Adipose tissue (tissue), 3 donors: Measurements from ENCODE around the gene MYBPC2. TPM values are rescaled to one million over a fixed set of nuclear protein-coding genes. Genes with fewer than 3 reads are reported as not detected.

Source experiments
- H3K27ac ChIP-seq: one replicate; pipeline ENCODE4 v1.5.1; 2013; ENCODE audit warnings: low read depth, low read length
- WGBS, 3 donors: extraction: QIAGEN DNeasy Blood & Tissue Kit; methylation state at CpG; one replicate each; pipeline ENCODE4 v1.1.7; 2013; 5-methylcytosine and 5-hydroxymethylcytosine counted together
- polyA plus RNA-seq, 3 donors: library from polyadenylated mRNA; stranded (reverse); fragments of 200-250 nt; gene quantifications; one replicate each; pipeline ENCODE4 v1.2.3, GENCODE V29; 2013
- donor health status: healthy with polysubstance abuse.
- donor health status: Bipolar disorder and iron deficiency.
- donor health status: healthy.

The MYBPC2 gene
- polyA plus RNA-seq, 3 donors = 0.06 to 0.34 (median 0.15) TPM

DNA sequence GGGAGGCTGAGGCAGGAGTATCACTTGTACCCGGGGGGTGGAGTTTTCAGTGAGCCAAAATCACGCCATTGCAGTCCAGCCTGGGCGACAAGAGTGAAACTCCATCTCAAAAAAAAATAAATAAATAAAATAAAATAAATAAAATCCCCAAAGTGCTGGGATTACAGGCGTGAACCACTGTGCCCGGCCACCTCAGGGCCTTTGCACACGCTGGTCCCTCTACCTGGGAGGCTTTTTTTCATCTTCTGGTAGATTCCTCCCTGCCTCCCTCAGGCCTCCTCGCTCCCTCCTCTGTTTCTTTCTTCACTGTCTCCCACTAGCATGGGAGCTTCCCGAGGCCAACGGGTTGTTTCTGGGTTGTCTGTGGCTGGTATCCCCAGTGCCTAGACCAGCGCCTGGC, 15.1 kb downstream of the MYBPC2 start:
- no peak overlapping the region for H3K27ac ChIP-seq
- 91 to 97% (median 95%) methylated on average over 10 of the region's 10 CpGs for WGBS, 3 donors

DNA sequence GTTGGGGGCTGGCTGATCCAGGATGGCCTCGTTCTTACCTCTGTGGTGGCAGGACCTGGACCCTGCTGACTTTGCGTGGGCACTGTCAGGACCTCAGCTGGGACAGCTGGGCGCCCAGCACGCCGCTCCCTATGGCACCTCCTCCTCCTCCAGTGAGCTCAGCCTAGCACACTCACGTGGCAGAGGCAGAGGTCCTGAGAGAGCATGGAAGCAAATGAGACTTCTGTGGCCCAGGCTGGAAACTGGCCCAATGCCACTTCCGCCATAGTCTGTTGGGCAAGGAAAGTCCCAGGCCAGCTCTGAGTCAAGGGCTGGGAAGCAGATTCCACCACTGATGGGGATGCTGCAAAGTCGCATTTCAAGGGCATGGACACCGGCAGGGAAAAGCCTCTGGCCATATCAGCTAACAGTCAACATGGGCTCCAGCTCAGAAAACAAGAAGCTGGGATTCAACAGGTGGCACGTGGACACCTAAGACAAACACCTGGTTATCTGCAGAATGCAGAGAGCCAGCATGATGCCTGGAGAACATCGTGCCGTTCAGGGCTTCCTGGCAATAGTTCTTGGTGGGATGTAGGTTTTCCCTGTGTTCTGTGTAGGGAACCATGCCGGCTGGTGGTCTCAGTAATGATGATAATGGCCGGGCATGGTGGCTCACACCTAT, 16.7 kb downstream of the MYBPC2 start:
- no peak overlapping the region for H3K27ac ChIP-seq
- WGBS, 3 donors = 57 to 83% (median 80%) methylated on average over 14 of the region's 14 CpGs

DNA sequence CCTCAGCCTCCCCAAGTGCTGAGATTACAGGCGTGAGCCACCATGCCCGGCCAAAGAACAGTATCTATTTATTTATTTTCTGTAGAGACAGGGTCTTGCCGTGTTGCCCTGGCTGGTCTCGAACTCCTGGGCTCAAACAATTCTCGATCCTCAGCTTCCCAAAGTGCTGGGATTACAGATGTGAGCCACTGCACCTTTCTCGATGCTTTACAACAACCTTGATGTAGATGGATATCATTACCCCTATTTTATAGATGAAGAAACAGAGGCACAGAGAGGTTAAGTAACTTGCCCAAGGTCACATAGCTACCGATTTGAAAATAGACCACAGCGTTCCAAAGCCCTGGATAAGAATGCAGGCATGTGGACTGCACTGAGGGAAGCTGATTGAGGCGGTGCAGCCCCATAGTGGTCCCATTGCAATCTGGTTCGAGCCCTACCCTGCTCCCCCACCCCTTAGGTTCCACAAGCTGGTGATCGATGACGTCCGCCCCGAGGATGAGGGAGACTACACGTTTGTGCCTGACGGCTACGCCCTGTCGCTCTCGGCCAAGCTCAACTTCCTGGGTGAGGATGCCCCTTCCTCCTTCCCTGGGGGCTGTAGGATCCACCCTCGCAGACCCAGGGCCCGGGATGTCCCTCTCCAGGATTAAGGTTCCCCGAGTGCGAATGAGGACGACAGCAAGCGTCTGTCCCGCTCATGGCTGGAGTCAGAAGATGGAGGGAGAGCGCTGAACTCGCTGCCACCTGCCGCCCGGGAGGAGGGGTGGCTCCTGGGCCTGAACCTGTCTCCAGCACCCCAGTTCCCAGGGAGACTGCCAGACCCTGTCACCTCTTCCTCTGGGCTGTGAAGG, 17.9 kb downstream of the MYBPC2 start:
- no peak overlapping the region for H3K27ac ChIP-seq
- WGBS, 3 donors = 49 to 63% (median 63%) methylated on average over 30 of the region's 30 CpGs

DNA sequence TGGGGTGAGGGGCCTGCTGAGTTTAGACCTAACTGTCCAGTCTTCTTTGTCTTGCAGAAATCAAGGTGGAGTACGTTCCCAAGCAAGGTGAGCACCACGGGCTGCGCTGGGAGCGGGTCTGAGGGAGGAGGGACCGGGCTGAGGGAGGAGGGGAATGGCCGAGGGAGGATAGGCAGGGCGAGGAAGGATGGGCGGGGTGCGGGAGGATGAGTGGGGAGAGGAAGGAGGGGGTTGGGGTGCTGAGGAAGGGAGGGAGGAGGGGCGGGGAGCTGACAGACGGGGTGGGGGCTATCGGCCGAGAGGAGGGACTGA, 18.5 kb downstream of the MYBPC2 start:
- 38 to 52% (median 41%) methylated on average over 13 of the region's 13 CpGs for WGBS, 3 donors
- H3K27ac ChIP-seq = no peak overlapping the region

DNA sequence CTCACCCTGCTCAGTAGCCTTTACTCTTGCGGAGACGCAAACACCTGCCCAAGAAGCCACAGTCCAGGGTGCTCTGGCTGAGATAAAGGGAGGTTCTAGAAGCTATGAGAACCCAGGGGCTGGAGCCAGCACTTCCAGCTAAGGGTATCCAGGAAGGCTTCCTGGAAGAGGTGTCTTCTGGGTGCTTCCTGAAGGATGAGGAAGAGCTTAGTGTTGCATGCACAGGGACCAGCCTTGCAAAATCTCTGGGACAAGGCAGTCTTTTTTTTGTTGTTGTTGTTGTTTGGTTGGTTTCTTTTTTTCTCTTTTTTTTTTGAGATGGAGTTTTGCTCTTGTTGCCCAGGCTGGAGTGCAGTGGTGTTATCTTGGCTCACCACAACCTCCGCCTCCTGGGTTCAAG, 20.6 kb downstream of the MYBPC2 start:
- no peak overlapping the region for H3K27ac ChIP-seq
- 92 to 98% (median 96%) methylated on average over 3 of the region's 3 CpGs for WGBS, 3 donors

DNA sequence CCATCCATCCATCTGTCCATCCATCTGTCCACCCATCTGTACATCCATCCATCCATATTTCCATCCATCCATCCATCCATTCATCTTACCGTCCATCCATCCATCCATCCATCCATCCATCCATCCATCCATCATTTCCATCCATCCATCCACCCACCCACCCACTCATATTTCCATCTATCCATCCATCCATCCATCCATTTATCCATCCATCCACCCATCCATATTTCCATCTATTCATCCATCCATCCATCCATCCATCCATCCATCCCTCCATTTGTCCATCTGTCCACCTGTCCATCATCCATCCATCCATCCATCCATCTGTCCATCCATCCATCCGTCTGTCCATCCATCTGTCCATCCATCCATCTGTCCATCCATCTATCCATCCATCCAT, 23.3 kb downstream of the MYBPC2 start:
- 79 to 82% (median 80%) methylated on average over 2 of the region's 2 CpGs for WGBS, 3 donors
- no peak overlapping the region for H3K27ac ChIP-seq

DNA sequence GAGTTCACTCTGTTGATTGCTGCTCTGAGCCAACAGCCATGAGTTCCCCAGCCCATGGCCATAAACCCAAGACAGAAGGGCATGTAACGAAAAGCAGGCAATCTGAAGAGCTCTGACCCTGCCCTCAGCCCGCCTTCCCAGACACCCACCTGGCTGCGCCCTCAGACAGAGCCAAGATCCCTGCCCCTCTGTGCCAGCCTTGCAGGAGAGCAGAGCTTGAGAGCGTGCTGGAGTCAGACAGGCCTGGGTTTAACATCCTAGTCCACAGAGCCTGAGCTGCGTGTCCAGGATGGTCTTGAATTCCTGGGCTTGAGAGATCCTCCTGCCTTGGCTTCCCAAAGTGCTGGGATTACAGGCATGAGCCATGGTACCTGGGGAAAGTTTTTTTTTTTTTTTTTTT, 24.6 kb downstream of the MYBPC2 start:
- 79 to 85% (median 84%) methylated on average over 5 of the region's 5 CpGs for WGBS, 3 donors
- H3K27ac ChIP-seq = no peak overlapping the region

DNA sequence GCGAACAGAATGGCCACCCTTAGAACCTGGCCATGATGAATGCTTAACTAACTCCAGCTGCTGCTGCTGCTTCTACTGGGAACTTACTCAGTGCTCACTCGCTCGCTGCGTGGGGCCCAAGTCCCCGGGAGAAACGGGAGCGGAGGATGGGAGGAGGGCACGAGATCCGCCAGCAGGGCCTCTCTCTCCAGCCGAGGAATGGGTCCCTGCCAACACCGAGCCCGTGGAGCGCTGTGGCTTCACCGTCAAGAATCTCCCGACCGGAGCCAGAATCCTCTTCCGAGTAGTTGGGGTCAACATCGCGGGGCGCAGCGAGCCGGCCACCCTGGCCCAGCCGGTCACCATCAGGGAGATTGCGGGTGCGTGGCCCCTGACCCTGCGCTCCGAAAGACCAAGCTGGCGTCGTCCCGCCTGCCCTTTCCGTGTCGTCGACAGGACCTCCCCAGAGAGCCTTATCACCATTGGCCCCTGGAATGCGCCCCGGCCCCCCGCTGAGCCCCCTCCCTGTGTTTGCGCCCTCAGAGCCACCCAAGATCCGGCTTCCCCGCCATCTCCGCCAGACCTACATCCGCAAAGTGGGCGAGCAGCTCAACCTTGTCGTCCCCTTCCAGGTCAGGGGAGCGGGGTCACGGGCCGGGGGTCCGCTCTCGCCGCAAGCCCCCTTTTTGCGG, 25.8 kb downstream of the MYBPC2 start:
- WGBS, 3 donors = 34 to 46% (median 45%) methylated on average over 50 of the region's 50 CpGs
- no peak overlapping the region for H3K27ac ChIP-seq

GRCh38 chr19:50459067-50459456, 26.4 kb downstream of the MYBPC2 start:
- no peak overlapping the region for H3K27ac ChIP-seq
- 43 to 71% (median 66%) methylated on average over 31 to 32 of the region's 32 CpGs for WGBS, 3 donors

- H3K27ac ChIP-seq = no peak overlapping the region
- WGBS, 3 donors = 11 to 61% (median 33%) methylated on average over 1 of the region's 1 CpG
These were observed 26.9 kb downstream of the MYBPC2 start for GRCh38 chr19:50459638-50460037.

DNA sequence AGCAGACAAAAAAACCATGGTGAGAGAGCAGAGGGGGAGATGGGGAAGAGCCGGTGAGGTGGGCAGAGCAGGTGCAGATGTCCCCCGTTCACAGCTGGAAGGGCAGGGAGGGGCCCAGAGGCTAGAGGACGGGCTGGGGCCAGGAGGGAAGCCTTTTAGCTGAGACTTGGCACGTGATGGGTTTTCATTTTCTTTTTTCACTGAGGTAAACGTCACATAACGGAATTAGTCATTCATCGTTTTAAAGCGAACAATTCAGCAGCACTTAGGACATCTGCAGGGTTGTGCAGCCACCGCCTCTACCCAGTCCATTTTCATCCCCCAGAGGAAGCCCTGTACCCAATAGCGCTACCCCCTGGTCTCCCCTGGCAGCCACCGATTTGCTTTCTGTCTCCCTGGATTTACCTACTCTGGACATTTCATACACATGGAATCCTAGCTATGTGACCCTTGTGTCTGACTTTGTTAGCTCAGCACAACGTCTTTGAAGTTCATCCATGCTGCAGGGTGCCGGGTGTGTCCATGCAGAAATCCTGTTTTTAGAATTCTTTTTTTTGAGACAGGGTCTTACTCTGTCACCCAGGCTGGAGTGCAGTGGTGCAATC, 27.6 kb downstream of the MYBPC2 start:
- 25 to 40% (median 32%) methylated on average over 13 of the region's 13 CpGs for WGBS, 3 donors
- H3K27ac ChIP-seq = no peak overlapping the region

DNA sequence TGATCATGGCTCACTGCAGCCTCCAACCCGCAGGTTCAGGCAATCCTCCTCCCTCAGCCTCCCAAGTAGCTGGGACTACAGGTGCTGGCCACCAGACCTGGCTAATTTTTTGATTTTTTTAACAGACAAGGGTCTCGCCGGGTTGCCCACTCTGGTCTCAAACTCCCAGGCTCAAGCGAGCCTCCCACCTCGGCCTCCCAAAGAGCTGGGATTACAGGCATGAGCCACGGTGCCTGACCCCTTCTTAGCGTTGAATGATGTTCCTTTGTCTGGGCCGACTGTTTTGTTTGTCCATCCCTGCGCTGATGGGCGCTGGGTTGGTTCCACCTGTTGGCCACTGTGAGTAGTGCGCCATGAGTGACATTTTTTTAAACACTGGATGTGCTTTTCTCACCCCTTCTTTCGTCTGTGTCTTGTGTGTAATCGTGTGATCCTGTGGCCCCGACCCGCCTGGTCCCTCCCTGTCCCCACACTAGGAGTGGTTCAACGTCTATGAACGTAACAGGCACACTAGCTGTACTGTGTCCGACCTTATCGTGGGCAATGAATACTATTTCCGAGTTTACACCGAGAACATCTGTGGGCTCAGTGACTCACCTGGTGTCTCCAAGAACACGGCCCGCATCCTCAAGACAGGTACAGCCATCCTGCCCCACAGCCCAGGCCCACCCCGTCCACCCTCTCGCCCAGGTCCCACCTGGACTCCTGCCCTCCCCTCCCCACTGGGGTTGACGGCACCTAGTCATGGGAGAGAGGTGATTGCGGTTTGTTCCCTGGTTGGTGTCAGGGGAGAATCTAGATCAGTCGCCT, 28.6 kb downstream of the MYBPC2 start:
- WGBS, 3 donors = 29 to 34% (median 31%) methylated on average over 28 of the region's 28 CpGs
- H3K27ac ChIP-seq = no peak overlapping the region

GRCh38 chr19:50462970-50463369, 30.3 kb downstream of the MYBPC2 start:
- 68 to 74% (median 73%) methylated on average over 7 of the region's 7 CpGs for WGBS, 3 donors
- H3K27ac ChIP-seq = no peak overlapping the region

DNA sequence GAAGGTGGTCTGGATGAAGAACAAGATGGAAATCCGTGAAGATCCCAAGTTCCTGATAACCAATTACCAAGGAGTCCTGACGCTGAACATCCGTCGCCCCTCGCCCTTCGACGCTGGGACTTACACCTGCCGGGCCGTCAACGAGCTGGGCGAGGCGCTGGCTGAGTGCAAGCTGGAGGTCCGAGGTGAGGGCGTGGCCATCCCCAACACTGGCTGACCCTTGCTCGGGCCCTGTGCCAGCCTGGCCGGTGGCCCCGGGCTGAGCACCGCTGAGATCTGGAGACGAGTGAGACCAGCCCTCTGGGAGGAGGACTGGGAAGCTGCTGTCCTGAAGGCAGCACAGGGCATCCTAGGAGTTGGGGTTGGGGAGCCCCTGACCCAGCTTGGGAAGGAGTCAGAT, 31.7 kb downstream of the MYBPC2 start:
- no peak overlapping the region for H3K27ac ChIP-seq
- WGBS, 3 donors = 72 to 84% (median 80%) methylated on average over 18 to 19 of the region's 19 CpGs

GRCh38 chr19:50465000-50465399, 32.3 kb downstream of the MYBPC2 start:
- WGBS, 3 donors = 84 to 88% (median 84%) methylated on average over 13 of the region's 13 CpGs
- no peak overlapping the region for H3K27ac ChIP-seq

DNA sequence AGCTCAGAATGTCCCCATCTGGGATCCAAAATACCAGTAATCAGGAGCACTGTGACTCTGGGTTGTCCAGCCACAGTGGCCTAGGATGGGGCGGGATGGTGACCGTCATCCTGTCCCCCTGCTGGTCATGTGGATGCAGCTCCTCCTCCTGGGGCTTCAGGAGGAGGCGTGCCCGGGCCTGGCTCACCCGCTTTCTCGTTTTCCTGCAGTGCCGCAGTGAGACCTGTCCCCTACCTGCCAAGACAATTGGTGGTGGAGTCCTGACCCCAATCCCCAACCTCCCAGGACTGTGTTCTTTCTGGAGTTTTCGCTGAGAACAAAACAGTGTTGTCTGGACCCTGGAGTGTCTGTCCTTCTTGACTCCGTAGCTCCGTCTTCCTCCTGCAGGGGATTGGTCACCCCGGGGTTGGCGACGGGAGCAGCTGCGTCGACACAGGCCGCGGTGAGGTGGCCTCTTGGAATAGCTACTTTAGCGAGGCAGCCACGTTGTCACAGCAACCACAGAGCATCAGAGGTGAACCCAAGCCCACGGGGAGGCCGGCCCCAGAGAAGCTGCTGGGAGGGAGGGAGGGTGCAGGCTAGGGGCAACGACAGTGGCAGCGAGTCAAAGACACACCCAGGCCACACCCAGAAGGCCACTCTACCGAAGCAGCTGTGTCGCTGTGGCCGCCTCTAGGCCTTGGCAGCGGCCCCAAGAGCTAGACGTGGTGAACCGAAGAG, 33.5 kb downstream of the MYBPC2 start:
- H3K27ac ChIP-seq = no peak overlapping the region
- WGBS, 3 donors = 53 to 57% (median 54%) methylated on average over 29 of the region's 29 CpGs

- 77 to 86% (median 81%) methylated on average over 11 of the region's 11 CpGs for WGBS, 3 donors
- no peak overlapping the region for H3K27ac ChIP-seq
These were observed 34.0 kb downstream of the MYBPC2 start for GRCh38 chr19:50466706-50467039.

DNA sequence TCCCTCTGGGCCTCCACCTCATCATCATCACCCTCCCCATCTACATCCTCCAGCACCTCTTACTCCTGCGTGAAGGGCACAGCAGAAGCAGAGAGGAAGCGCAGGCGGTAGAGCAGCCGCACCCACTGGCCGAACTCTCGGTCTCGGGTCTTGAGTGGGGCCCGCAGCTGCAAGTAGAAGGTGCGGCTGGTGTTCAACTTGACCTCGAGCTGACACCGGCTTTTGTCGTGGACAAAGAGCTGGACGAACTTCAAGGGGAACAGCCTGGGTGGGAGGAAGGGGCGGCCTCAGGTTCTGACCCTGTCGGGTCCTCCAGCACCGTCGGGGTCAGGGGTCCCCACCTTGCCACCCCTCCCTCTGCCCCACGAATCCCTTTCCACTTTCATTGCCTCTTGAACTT, 34.9 kb downstream of the MYBPC2 start:
- H3K27ac ChIP-seq = no peak overlapping the region
- WGBS, 3 donors = 72 to 81% (median 76%) methylated on average over 18 of the region's 18 CpGs
